IMR-90 (cell line): ENCODE results near the gene MTF2. TPM values are rescaled to one million over a fixed set of nuclear protein-coding genes. Genes with fewer than 3 reads are reported as not detected.

ENCODE experiments used
- ATAC-seq: fragments of 200-7000 bp; cut with Tn5 transposase; 2 replicates; pipeline ENCODE4 v1.9.1; 2020; ENCODE audit warnings: low read depth, mild to moderate bottlenecking, moderate library complexity
- BruUV-seq: library from RNA; stranded (reverse); fragments of 400-500 nt; replicated peaks from 2 replicates; lab custom pipeline; 2021; lab: Mats Ljungman, UMichigan
- CTCF ChIA-PET: fragments of 300-600 bp; formaldehyde crosslinking; extraction: SDS; loops from one replicate; lab custom pipeline; 2021; ENCODE audit warnings: antibody characterized with exemption; lab: Yijun Ruan, JAX
- POLR2A ChIA-PET: fragments of 300-600 bp; sonication (Branson Sonifier 250); formaldehyde crosslinking; loops from one replicate; lab custom pipeline; 2022; ENCODE audit warnings: antibody characterized with exemption; ENCODE audit not compliant: unreplicated experiment; lab: Charles Lee
- DNase-seq: peaks from one replicate; pipeline ENCODE4 v3.0.0; 2013
- H2AFZ ChIP-seq: replicated peaks from 2 replicates; pipeline ENCODE3; 2013; ENCODE audit warnings: low read length, mild to moderate bottlenecking; ENCODE audit not compliant: poor library complexity
- H2AK5ac ChIP-seq: 2 replicates; pipeline ENCODE4 v1.6.1; 2013; ENCODE audit warnings: low read depth, low read length, inconsistent platforms
- H2AK9ac ChIP-seq: replicated peaks from 2 replicates; pipeline ENCODE3; 2013; ENCODE audit warnings: mild to moderate bottlenecking, low read depth, low read length, moderate library complexity; ENCODE audit not compliant: poor library complexity
- H2BK120ac ChIP-seq: 2 replicates; pipeline ENCODE4 v1.6.1; 2013; ENCODE audit warnings: low read depth, low read length, inconsistent platforms
- H2BK15ac ChIP-seq: 3 replicates; pipeline ENCODE4 v1.6.1; 2013; ENCODE audit warnings: low read depth, low read length, inconsistent platforms
- H2BK20ac ChIP-seq: 2 replicates; pipeline ENCODE4 v1.6.1; 2013; ENCODE audit warnings: low read depth, mild to moderate bottlenecking, inconsistent platforms, low read length, moderate library complexity
- H2BK5ac ChIP-seq: 2 replicates; pipeline ENCODE4 v1.6.1; 2013; ENCODE audit warnings: mild to moderate bottlenecking, low read depth, low read length, inconsistent platforms; ENCODE audit not compliant: poor library complexity, severe bottlenecking
- H3K14ac ChIP-seq: replicated peaks from 2 replicates; pipeline ENCODE4 v1.6.1; 2013; ENCODE audit warnings: low read depth, low read length, inconsistent platforms
- H3K18ac ChIP-seq: 2 replicates; pipeline ENCODE4 v1.6.1; 2013; ENCODE audit warnings: low read depth, low read length, control low read depth
- H3K23ac ChIP-seq: 2 replicates; pipeline ENCODE4 v1.6.1; 2013; ENCODE audit warnings: low read depth, low read length, inconsistent platforms
- H3K27ac ChIP-seq: 2 replicates; pipeline ENCODE4 v1.5.1; 2013; ENCODE audit warnings: mild to moderate bottlenecking, control low read depth, low read length; ENCODE audit not compliant: insufficient read depth
- H3K27me3 ChIP-seq: 2 replicates; pipeline ENCODE4 v1.6.1; 2013; ENCODE audit warnings: low read length; ENCODE audit not compliant: control insufficient read depth, insufficient read depth
- H3K36me3 ChIP-seq: 2 replicates; pipeline ENCODE4 v1.6.1; 2013; ENCODE audit warnings: low read length, mixed read lengths; ENCODE audit not compliant: control insufficient read depth, insufficient read depth
- H3K4ac ChIP-seq: 2 replicates; pipeline ENCODE4 v1.6.1; 2013; ENCODE audit warnings: low read depth, low read length, inconsistent platforms
- H3K4me1 ChIP-seq: 2 replicates; pipeline ENCODE4 v1.6.1; 2013; ENCODE audit warnings: low read length, mixed read lengths; ENCODE audit not compliant: control insufficient read depth, insufficient read depth
- H3K4me2 ChIP-seq: 2 replicates; pipeline ENCODE4 v1.6.1; 2013; ENCODE audit warnings: low read depth, mild to moderate bottlenecking, control low read depth, low read length, moderate library complexity
- H3K4me3 ChIP-seq: 2 replicates; pipeline ENCODE4 v1.5.1; 2013; ENCODE audit warnings: low read depth, mild to moderate bottlenecking, control low read depth, low read length, moderate library complexity; ENCODE audit not compliant: insufficient read depth
- H3K56ac ChIP-seq: 2 replicates; pipeline ENCODE4 v1.6.1; 2013; ENCODE audit warnings: low read length, inconsistent platforms; ENCODE audit not compliant: insufficient read depth; ENCODE audit errors: extremely low read depth
- H3K79me1 ChIP-seq, 2 experiments: 2 replicates each; pipeline ENCODE4 v1.6.1; 2013; ENCODE audit warnings: low read length in 2 of 2, inconsistent platforms in 1 of 2, low read depth in 1 of 2
- H3K9ac ChIP-seq: 2 replicates; pipeline ENCODE4 v1.6.1; 2013; ENCODE audit warnings: low read depth, low read length, control low read depth
- H3K9me1 ChIP-seq: 2 replicates; pipeline ENCODE4 v1.6.1; 2013; ENCODE audit warnings: low read length, inconsistent platforms; ENCODE audit not compliant: insufficient read depth
- H3K9me3 ChIP-seq: 2 replicates; pipeline ENCODE4 v1.6.1; 2013; ENCODE audit warnings: low read length; ENCODE audit not compliant: control insufficient read depth, insufficient read depth
- H4K20me1 ChIP-seq: 2 replicates; pipeline ENCODE4 v1.6.1; 2013; ENCODE audit warnings: low read length, inconsistent platforms; ENCODE audit not compliant: insufficient read depth
- H4K5ac ChIP-seq: 2 replicates; pipeline ENCODE4 v1.6.1; 2013; ENCODE audit warnings: mild to moderate bottlenecking, low read depth, low read length, control low read depth
- H4K8ac ChIP-seq, 2 experiments: 2 replicates each; pipeline ENCODE4 v1.6.1; 2013; ENCODE audit warnings: low read depth in 2 of 2, low read length in 2 of 2, control low read depth in 1 of 2, inconsistent platforms in 1 of 2
- H4K91ac ChIP-seq: 2 replicates; pipeline ENCODE4 v1.6.1; 2013; ENCODE audit warnings: low read depth, low read length, inconsistent platforms; ENCODE audit not compliant: insufficient read depth
- BHLHE40 ChIP-seq: fragments of 150-350 bp; IDR thresholded peaks from 2 replicates; pipeline ENCODE4 v1.6.1; 2016; ENCODE audit warnings: mild to moderate bottlenecking, low read depth, low read length
- CEBPB ChIP-seq: IDR thresholded peaks from 2 replicates; pipeline ENCODE4 v1.6.1; 2012; ENCODE audit warnings: low read depth, low read length, improper control_type of control experiment
- CHD1 ChIP-seq: IDR thresholded peaks from 2 replicates; pipeline ENCODE4 v1.6.1; 2012; ENCODE audit warnings: low read depth, low read length, improper control_type of control experiment
- CTCF ChIP-seq: conservative IDR thresholded peaks from 2 replicates; pipeline ENCODE4 v1.5.1; 2012; ENCODE audit warnings: mild to moderate bottlenecking, low read depth, low read length, improper control_type of control experiment
- FOS ChIP-seq: fragments of 150-350 bp; IDR thresholded peaks from 2 replicates; pipeline ENCODE4 v1.6.1; 2016; ENCODE audit warnings: low read depth, low read length
- MAFK ChIP-seq: IDR thresholded peaks from 2 replicates; pipeline ENCODE4 v1.6.1; 2012; ENCODE audit warnings: low read depth, low read length, improper control_type of control experiment
- MAZ ChIP-seq: IDR thresholded peaks from 2 replicates; pipeline ENCODE4 v1.6.1; 2012; ENCODE audit warnings: low read depth, mild to moderate bottlenecking, low read length, improper control_type of control experiment, moderate library complexity, borderline replicate concordance
- MXI1 ChIP-seq: IDR thresholded peaks from 2 replicates; pipeline ENCODE4 v1.6.1; 2012; ENCODE audit warnings: low read depth, mild to moderate bottlenecking, low read length, moderate library complexity, borderline replicate concordance
- NFE2L2 ChIP-seq: fragments of 150-350 bp; IDR thresholded peaks from 2 replicates; pipeline ENCODE4 v1.6.1; 2016; ENCODE audit warnings: low read depth, mild to moderate bottlenecking, low read length
- POLR2A ChIP-seq: IDR thresholded peaks from 2 replicates; pipeline ENCODE4 v1.6.1; 2012; ENCODE audit warnings: mild to moderate bottlenecking, low read depth, low read length
- RAD21 ChIP-seq: IDR thresholded peaks from 2 replicates; pipeline ENCODE4 v1.6.1; 2012; ENCODE audit warnings: low read length, improper control_type of control experiment
- RCOR1 ChIP-seq: IDR thresholded peaks from 2 replicates; pipeline ENCODE4 v1.6.1; 2012; ENCODE audit warnings: mild to moderate bottlenecking, low read length, improper control_type of control experiment; ENCODE audit not compliant: insufficient replicate concordance
- RFX5 ChIP-seq: IDR thresholded peaks from 2 replicates; pipeline ENCODE4 v1.8.0; 2012; ENCODE audit warnings: low read depth, mild to moderate bottlenecking, low read length, moderate library complexity
- SMC3 ChIP-seq: fragments of 150-350 bp; IDR thresholded peaks from 2 replicates; pipeline ENCODE4 v1.6.1; 2016; ENCODE audit warnings: low read depth, mild to moderate bottlenecking, antibody characterized with exemption, low read length, moderate library complexity
- dilution Hi-C: fragments of 300-500 bp; cut with HindIII; formaldehyde crosslinking; loops from one replicate; pipeline ENCODE4 v1.14.3; 2018; ENCODE audit warnings: low sequenced_read_pairs; ENCODE audit not compliant: unreplicated experiment
- in situ Hi-C: fragments of 300-500 bp; cut with MboI; formaldehyde crosslinking; loops from 3 replicates; pipeline ENCODE4 v1.14.3; 2019; ENCODE audit warnings: low sequenced_read_pairs, inconsistent platforms, mixed read lengths
- intact Hi-C: fragments of 100-400 bp; cut with micrococcal nuclease; formaldehyde crosslinking; loops from 2 replicates; pipeline ENCODE4 v1.10.0; 2022
- polyA plus RNA-seq, 3 experiments: library from polyadenylated mRNA; depleted of rRNA; stranded (reverse); fragments of >200 nt; gene quantifications; 2 replicates each; pipeline ENCODE4 v1.2.3, GENCODE V29; 2012; ENCODE audit warnings: low replicate concordance in 1 of 3
- total RNA-seq: library from RNA; depleted of rRNA; stranded (reverse); fragments of >200 nt; gene quantifications from 2 replicates; pipeline ENCODE4 v1.2.3, GENCODE V29; 2012
- TF ChIP-seq, protein P1 (sequence below): fragments of 150-350 bp; IDR thresholded peaks from 2 replicates; pipeline ENCODE4 v1.6.1; 2016; ENCODE audit warnings: low read depth, mild to moderate bottlenecking, low read length, moderate library complexity, borderline replicate concordance
- TF ChIP-seq, protein P2 (sequence below): fragments of 150-350 bp; IDR thresholded peaks from 2 replicates; pipeline ENCODE4 v1.6.1; 2017; ENCODE audit warnings: mild to moderate bottlenecking, antibody characterized with exemption, low read length, low read depth

Gene MTF2
- total and polyA plus RNA-seq, 2 of the 4 experiments (the other 2 are of a cell fraction), result 10.6 to 39.8 TPM

- H3K9me1 ChIP-seq, result 0 out of 2 replicates have a peak, but pooled peaks cover 4% of the 10 kb centered on the region
- no peaks in the 10 kb centered on the region for H3K4me1 ChIP-seq
- no peak overlapping the region for H3K23ac ChIP-seq
- H3K79me1 ChIP-seq, result peaks cover 0 to 15% of the 10 kb centered on the region in 2 experiments; a peak in 2 of 4 replicates
- H3K4me3 ChIP-seq, result no peak overlapping the region
- H4K5ac ChIP-seq, result no peak overlapping the region
- dilution Hi-C loops, result no loop called here
- no peak overlapping the region for H3K4me2 ChIP-seq
- DNase-seq, result no peak
- H2AK9ac ChIP-seq, result no peak overlapping the region
- H2BK5ac ChIP-seq, result no peak overlapping the region
- H2BK120ac ChIP-seq, result no peak overlapping the region
- H2BK20ac ChIP-seq, result no peak overlapping the region
- no peak for ATAC-seq
- no TSS peak for BruUV-seq
- ChIA-PET POLR2A (no interaction called here), CTCF (interaction anchor here (0.6 kb wide), 1 partner anchor 15 kb away, joined by 4 read pairs; no protein-coding TSS in a partner anchor)
- TF ChIP-seq RFX5, result no peak
- TF ChIP-seq, protein P1, sequence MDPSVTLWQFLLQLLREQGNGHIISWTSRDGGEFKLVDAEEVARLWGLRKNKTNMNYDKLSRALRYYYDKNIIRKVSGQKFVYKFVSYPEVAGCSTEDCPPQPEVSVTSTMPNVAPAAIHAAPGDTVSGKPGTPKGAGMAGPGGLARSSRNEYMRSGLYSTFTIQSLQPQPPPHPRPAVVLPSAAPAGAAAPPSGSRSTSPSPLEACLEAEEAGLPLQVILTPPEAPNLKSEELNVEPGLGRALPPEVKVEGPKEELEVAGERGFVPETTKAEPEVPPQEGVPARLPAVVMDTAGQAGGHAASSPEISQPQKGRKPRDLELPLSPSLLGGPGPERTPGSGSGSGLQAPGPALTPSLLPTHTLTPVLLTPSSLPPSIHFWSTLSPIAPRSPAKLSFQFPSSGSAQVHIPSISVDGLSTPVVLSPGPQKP, result no peak
- no peak for TF ChIP-seq RCOR1
- TF ChIP-seq CEBPB, result no peak
- no peak for TF ChIP-seq MAFK
- TF ChIP-seq NFE2L2, result no peak
- no peak for TF ChIP-seq MXI1
- TF ChIP-seq MAZ, result no peak
- no peak for TF ChIP-seq CHD1
- no peak for TF ChIP-seq SMC3
- no peak for TF ChIP-seq CTCF
- no peak for TF ChIP-seq FOS
- TF ChIP-seq, protein P2, sequence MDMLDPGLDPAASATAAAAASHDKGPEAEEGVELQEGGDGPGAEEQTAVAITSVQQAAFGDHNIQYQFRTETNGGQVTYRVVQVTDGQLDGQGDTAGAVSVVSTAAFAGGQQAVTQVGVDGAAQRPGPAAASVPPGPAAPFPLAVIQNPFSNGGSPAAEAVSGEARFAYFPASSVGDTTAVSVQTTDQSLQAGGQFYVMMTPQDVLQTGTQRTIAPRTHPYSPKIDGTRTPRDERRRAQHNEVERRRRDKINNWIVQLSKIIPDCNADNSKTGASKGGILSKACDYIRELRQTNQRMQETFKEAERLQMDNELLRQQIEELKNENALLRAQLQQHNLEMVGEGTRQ, result no peak
- TF ChIP-seq RAD21, result no peak
- TF ChIP-seq BHLHE40, result no peak
- no peak for TF ChIP-seq POLR2A
- no peak overlapping the region for H3K18ac ChIP-seq
- H4K8ac ChIP-seq, result no peak overlapping the region
- in situ Hi-C loops, result no loop called here
- no peak overlapping the region for H2AFZ ChIP-seq
- H2AK5ac ChIP-seq, result no peak overlapping the region
- no peak overlapping the region for H3K56ac ChIP-seq
- H3K14ac ChIP-seq, result no peak overlapping the region
- no peak overlapping the region for H3K4ac ChIP-seq
- no peaks in the 10 kb centered on the region for H3K27me3 ChIP-seq
- no peaks in the 10 kb centered on the region for H4K20me1 ChIP-seq
- H3K9ac ChIP-seq, result no peak overlapping the region
- intact Hi-C loops, result loop anchor here (5.0 kb wide), 1 partner anchor 48 kb away; no protein-coding TSS in a partner anchor
- no peaks in the 10 kb centered on the region for H3K9me3 ChIP-seq
- peaks cover 3% of the 10 kb centered on the region for H3K36me3 ChIP-seq
- no peak overlapping the region for H3K27ac ChIP-seq
- no peak overlapping the region for H2BK15ac ChIP-seq
- H4K91ac ChIP-seq, result no peak overlapping the region
Measured at GRCh38 chr1:93129507-93130099, 50.5 kb downstream of the MTF2 start.
